ENCODE results near the gene PIK3C2G.

PIK3C2G gene

DNA sequence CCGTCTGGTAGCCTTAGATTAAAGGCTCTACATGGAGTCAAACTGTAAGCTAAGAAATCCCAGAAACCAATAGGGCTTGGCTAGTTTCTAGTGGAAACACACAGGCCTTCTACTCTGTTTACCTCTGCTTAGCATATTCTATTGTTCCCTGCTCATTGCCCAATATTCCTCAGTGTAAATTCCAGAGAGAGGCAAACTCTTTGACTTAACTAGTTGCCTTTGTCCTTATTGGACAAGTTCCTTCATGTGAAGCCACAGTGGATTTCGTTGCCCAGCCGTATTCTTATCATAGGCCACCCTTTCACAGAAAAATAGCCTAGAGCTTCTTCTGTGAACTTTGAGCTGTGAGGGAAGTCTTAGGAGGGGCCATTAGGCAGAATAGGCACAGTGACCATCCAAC is 290.4 kb downstream of the PIK3C2G start:
- in situ Hi-C loops (cut with MboI; ENCODE audit: low sequenced_read_pairs), result no loop called here

DNA sequence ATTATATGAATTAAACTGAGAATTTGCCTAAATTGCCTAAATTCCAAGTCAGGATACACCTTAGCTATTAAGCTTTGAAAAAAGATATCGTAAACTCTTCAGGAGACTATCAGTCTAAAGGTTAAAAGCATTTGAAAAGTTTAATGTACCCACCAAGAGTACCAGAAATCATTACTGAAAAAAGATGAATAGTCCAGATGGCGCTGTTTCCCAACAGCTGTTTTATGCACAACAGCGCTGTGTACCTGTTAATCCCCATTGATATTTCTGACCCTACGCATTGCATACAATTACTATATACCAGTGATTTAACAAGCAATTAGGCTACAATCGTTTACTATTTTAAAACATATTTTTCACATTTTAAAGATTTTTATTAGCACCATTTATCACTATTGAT is 291.5 kb downstream of the PIK3C2G start:
- in situ Hi-C loops (cut with MboI; ENCODE audit: low sequenced_read_pairs), result no loop called here

DNA sequence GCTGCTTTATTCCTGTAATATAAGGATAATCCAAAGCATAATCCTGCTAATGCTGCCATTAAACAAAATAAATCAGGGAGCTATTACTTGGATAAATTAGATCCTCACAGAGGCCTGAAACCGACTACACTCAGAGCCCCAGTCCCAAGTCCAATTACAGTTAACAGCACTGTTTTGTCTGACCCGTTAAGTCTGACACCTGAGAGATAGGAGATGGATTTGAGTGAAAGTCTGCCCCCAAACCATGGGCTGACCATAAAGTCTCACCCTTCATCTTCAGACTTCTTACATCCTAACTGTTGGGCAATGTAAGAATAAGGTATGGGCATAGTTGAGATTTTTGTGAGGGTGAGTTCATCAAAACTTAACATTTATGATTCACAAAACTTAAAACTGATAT is 294.8 kb downstream of the PIK3C2G start:
- in situ Hi-C loops (cut with MboI; ENCODE audit: low sequenced_read_pairs), result no loop called here

DNA sequence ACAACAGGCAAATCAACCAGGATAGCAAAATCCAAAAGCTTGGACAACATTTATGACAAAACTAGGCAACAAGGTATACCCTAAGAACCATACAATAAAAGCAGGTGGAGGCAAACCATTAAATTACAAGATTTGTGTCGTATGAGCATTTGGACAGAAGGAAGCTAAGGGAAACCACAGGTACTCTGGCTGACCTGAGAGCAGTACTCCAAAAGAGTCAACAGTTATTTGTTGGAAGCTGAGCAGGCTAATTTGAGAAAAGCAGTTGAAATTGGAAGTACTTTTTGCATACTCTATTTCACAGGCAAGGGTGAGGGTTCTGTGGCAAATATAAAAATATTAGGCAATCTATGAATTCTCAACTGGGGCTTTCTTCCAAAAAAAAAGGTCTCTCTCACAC is 297.9 kb downstream of the PIK3C2G start:
- in situ Hi-C loops (cut with MboI; ENCODE audit: low sequenced_read_pairs), result no loop called here

DNA sequence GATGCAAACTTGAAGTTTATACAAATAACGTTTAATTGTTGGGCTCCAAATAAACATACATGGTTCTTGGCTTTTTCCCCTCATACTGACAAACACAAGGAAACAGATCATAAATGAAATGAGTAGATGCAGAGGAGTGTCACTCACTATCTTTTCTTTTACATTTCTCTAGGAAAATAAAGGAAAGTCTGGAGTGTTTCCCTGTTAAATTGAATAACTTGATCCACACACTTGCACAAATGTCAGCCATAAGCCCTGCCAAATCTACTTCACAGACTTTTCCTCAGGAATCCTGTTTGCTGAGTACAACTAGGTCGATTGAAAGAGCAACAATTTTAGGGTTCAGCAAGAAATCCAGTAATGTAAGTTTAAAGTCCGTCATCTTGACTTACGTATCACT is 301.2 kb downstream of the PIK3C2G start:
- in situ Hi-C loops (cut with MboI; ENCODE audit: low sequenced_read_pairs), result no loop called here

DNA sequence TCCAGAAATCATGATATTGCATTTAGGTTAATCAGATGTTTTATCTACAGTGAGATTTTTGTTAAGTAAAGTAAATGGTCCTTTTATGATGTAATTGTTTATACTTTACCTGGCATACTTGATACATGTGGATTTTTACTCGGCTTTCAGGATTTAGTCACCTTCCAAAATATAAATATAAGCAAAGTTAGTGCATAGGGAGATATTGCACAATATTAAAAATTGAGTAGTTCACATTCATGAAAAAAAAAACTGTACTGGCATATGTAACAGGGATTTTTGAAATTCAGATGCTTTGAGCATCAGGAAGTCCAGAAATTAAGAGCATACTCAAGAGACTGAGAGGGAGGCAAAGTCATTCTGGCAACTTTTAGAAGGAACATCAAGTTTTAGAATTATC is 303.0 kb downstream of the PIK3C2G start:
- in situ Hi-C loops (cut with MboI; ENCODE audit: low sequenced_read_pairs), result no loop called here

DNA sequence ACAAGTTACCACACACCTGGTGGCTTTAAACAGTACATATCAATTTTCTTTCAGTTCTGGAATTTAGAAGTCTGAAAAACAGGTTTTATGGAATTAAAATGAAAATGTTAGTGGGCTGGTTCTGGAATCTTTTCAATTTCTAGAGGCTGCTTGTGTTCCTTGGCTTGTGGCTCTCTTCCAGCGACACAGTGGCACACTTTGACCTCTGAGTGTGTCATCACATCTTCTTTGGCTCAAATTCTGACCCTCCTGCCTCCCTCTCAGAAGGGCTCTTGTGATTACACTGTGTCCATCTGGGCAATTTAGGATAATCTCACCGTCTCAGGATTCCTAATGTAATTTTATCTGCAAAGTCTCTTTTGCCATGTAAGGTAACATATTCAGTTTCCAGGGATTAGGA is 306.5 kb downstream of the PIK3C2G start:
- in situ Hi-C loops (cut with MboI; ENCODE audit: low sequenced_read_pairs), result no loop called here

DNA sequence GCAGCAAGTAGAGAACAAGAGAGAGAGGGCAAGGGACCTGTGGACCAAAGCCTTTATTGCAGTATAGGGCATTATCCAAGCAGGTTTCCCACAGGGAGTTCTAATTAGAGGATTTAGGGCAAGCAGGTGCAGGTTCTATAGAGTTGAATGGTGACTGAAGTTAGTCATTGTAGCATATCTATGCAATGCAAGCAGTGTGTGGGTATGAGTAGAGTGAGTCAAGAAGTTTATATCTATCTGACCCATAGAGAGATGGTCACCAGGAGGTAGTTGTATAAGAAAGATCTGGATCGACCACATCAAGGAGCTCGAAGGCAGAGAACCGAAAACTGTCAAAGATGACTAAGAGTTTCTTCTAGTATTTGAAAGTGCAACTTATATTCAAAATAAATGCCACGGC is 309.2 kb downstream of the PIK3C2G start:
- in situ Hi-C loops (cut with MboI; ENCODE audit: low sequenced_read_pairs), result no loop called here

DNA sequence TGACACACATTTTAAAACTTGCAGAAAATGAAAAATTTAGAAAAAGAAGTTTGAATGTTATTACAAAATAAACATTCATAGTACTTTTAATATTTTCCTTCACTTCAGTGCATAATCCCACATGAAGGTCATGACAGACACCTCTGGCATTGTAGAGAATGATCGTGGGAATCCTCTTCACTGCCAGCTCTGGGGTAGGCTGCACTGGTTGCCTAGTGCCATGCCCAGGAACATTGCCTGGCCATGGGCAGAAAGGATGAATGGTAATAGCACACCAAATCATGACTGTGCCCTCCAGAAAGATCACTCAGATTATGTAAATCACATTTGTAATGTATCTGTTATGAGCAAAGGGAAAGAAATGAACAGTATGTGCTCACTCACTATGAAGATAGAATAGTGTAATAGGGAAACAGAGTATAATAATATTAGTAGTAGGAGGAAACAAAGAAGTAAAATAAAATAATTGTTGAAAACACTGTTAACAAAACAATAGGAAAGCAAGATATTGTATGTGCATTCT is 314.8 kb downstream of the PIK3C2G start:
- in situ Hi-C loops (cut with MboI; ENCODE audit: low sequenced_read_pairs), result no loop called here

DNA sequence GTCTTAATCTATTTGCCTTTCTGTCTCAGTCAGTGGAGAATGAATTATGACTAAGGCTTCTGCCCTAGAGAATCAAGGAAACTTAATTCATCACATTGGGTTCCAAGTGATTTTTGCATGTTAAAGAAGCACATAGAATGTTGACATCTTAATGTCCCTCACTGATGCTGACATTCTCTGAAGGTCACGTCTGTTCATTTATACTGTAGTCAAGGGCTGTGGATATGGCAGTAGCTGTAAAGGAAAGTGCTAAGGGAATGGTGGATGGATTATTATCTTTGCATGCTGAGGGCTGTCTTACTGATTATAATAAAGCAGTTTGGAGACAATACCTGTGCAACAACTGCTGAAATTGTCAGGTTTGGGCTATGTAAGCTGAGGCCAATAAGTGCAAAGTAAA is 315.3 kb downstream of the PIK3C2G start:
- in situ Hi-C loops (cut with MboI; ENCODE audit: low sequenced_read_pairs), result no loop called here

DNA sequence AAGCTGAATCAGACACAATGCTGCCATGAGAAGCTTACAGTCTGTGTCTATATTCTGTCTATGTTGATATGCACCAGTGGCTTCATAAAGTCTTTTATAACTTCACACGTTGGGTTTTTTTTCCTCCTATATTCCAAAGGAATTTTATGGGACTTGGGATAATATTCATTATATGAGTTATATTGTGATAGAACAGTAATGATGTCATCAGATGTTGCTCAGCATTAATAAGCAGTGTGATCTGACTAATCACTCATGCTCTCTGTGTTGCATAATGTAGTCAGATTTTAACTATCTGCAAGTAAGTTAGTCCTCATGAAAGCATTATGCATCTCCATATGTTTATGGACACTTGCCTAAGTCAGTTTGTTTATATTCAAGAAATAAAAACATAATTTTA is 316.9 kb downstream of the PIK3C2G start:
- in situ Hi-C loops (cut with MboI; ENCODE audit: low sequenced_read_pairs), result no loop called here

DNA sequence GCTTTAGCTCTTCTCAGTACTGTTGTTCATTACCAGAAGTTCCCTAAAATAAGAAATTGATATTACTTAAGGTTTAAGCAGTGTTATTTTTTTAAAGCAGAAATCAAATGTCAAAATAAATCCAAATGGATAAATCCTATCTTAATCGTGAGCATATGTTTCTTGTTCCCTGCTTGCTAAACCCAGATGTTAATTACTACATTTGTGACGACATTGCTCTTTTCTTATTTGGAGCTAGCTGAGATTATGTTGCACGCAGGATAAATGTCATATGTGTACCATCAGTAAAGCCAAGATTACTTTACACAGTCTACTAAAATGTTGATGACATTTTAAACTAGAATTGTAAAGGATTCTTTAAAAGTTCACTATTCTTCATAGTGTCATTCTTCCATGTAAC is 319.0 kb downstream of the PIK3C2G start:
- in situ Hi-C loops (cut with MboI; ENCODE audit: low sequenced_read_pairs), result no loop called here

DNA sequence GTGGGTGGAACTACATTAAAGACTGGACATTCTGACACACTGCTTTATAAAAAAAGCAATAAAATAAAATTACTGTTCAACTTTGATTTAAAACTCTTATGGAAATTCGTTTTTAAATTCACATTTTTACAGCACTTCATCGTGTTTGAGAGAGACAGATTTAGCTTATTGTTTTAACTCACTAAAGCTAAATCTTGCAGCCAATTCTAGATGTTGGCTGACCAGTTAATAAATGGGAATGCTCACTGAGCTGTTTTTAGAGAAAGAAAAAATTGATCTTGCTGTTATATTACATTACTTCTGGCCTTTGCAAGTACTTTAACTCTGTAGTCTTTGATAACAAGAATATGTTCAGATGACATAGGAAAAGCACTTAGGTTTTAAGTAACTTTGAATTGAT is 319.4 kb downstream of the PIK3C2G start:
- in situ Hi-C loops (cut with MboI; ENCODE audit: low sequenced_read_pairs), result no loop called here

DNA sequence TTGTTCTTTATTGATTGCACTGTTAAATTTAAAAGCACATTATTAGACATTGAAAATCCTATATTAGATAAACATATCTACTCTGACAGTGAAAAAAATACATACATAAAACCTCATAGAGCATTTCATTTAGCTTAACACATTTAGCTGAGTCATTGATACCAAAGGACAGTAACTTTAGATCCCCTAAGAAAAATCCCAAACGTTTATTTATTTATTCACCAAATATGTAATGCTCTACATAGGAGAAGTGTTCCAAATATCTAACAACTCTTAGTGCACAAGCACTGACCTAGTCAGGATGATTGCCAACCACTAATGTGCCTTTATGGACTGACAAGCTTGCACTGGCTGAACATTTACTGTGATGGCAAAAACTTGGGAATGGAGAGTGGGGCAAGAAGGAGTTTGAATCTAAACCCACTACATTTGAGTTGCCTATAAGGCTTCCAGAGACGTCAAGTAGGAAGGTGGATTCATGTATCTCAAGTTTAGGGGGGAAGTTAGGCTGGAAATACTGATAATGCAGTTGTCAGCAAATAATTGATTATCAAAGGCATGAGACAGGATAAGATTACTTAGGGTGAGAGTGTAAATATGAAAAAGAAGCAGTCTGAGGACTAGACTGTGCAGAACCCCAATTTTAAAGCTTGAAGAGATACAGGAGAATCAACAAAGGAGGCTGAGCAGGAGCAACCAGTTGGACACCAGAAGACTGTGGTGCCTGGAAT is 320.1 kb downstream of the PIK3C2G start:
- in situ Hi-C loops (cut with MboI; ENCODE audit: low sequenced_read_pairs), result no loop called here

DNA sequence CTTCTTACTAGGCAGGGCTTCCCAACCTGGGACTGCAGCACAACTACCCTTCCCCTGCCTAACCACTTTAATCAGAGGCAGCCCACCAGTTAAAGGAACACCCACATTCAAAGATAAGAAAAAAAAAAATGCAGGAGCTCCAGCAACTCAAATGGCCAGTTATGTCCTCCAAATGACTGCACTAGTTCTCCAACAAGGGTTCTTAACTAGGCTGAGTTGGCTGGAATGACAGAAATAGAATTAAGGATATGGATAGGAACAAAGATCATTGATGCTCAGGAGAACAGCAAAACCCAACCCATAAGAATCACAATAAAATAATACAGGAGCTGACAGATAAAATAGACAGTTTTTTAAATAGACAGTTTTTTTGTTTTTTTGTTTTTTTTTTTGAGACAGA is 322.3 kb downstream of the PIK3C2G start:
- in situ Hi-C loops (cut with MboI; ENCODE audit: low sequenced_read_pairs), result no loop called here

DNA sequence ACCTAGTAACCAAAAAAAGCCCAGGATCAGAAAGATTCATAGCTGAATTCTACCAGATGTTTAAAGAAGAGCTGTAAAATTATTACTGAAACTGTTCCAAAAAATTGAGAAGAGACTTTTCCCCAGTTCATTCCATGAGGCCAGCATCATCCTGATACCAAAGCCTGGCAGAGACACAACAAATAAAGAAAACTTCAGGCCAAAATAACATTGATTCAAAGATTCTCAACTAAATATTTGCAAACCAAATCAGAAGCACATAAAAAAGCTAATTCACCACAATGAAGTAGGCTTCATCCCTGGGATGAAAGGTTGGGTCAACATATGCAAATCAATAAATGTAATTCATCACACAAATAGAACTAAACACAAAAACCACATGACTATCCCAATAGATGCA is 325.3 kb downstream of the PIK3C2G start:
- in situ Hi-C loops (cut with MboI; ENCODE audit: low sequenced_read_pairs), result no loop called here

DNA sequence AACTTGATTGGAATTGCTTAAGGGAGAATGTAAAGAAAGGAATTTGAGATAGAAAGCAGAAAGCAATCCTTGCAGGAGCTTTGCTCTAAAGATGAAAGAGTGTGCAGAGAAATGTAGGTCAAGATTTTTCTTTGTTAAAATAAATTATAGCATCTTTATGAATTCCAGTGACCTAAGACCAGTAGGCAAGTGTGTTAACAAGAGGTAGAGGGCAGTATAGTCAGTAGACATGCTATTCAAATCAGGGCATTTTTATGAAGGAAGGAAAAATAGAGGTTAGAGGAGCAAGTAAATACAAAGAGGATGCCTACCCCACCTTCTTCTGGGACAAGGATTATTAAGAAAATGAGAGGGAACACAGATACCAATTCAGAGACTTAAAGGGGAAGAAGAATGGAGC is 328.0 kb downstream of the PIK3C2G start:
- in situ Hi-C loops (cut with MboI; ENCODE audit: low sequenced_read_pairs), result no loop called here

DNA sequence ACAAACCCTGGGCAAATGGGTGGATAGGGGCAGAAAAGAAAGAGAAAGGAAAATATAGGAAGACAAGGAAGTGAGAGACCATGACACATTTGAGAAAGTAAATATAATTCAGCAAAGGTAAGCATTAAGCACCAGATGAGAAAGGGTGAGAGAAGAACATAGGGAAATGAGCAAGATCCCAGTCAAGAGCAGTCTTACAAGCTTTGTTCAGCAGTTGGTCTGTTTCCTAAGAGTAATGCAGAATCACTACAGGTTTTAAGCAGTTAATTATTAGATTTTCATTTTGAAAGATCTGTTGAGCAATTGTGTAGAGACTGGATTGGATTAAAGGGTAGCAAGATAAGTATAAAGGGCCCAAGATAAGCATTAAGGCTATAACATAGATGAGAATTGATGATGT is 330.2 kb downstream of the PIK3C2G start:
- in situ Hi-C loops (cut with MboI; ENCODE audit: low sequenced_read_pairs), result no loop called here

DNA sequence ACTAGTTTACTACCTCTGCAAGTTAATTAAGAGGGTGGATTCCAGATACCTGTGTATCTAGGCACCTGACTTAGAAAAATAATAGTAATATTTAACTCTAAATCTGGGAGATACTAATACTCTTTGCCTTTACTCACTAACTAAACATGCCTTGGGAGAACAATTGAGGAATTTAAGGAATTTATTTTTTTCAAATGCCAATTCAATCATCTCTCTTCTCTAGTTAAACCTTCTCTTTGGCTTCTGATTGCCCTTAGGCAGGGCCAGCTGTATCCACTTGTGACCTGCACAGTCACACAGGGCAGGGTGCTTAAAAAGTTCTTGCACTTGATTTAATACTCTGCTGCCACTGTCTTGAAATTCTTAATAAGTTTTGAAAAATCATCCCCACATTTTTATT is 334.1 kb downstream of the PIK3C2G start:
- in situ Hi-C loops (cut with MboI; ENCODE audit: low sequenced_read_pairs), result no loop called here

DNA sequence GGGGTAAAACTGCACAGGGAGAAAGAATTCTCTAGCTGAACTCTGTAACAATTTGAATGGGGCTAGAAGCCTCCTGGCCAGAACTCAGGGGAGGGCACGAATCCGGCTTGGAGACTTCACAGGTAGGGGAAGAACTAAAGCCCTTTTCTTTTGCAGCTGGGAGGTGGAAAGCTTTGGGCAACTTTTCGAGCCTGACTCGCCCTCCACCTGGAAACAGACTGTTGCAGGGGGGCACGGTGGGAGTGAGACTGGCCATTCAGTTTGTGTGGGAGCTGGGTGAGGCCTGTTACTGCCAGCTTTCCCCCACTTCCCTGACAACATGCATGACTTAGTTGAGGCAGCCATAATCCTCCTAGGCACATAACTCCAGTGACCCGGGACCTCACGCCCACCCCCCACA is 340.6 kb downstream of the PIK3C2G start:
- in situ Hi-C loops (cut with MboI; ENCODE audit: low sequenced_read_pairs), result no loop called here

DNA sequence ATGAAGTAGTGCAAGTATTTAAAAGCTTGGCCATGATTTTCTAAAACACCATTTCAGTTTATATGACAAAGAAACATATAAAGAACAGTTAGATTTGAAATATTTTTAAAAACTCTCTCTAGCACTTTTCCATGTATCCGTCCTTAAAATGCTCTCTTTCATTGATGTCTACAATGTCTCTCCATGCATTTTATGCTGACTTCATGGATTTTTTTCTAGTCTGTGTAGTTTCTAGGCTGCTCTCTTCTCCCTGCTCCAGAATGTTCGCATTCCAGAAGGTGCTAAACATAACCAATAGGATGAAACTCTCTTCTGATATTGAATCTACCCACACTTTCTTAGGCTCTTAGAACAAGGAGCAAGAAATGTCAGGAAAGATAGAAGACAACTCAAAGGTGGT is 351.7 kb downstream of the PIK3C2G start:
- in situ Hi-C loops (cut with MboI; ENCODE audit: low sequenced_read_pairs), result no loop called here

DNA sequence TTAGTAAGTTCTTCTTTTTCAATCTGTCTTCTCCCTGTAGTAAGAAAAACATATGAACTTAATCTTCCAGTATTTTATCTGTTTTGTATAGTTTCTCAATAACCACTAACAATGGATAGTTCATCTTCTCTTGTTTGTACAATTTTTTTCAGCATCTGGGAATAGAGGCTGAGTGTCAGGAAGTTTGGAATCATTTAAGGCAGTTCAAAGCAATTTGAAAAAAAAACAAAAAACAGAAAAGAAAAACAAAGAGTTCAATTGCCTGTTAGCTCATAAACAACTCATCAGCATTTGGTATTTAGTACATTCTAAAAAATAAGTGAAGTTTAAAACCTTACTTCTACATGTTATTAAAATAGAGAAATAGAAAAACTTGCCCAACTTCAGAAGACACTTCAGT is 359.7 kb downstream of the PIK3C2G start:
- in situ Hi-C loops (cut with MboI; ENCODE audit: low sequenced_read_pairs), result no loop called here

DNA sequence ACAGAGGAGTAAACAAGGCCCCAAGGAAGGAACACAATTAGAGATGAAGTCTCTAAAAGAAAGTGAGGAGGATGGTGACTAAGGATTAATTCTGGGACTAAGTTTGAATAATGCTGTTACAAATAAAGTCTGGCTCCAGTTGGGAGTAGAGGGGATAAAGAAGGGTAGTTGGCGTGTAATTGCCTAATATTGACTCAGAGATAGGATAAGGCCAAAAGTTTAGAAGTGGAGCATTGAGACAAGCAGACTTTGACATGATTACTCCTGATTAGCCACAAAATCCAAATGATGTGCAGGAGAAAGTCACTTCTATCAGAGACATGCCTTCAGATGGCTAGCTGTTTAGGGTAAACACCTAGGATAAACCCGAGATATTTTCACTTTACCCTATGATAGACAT is 368.1 kb downstream of the PIK3C2G start:
- in situ Hi-C loops (cut with MboI; ENCODE audit: low sequenced_read_pairs), result no loop called here

All from HL-60/S4 (cell line).